SK-N-SH treated with all-trans-retinoic acid at 6 μM for 48 hours (cell line): ENCODE results near the gene TMEM130.

ENCODE experiments used
- BACH2 ChIP-seq: fragments of 250-450 bp; sonication (Bioruptor Pico); IDR thresholded peaks from 2 replicates; pipeline ENCODE4 v1.9.0; 2021; ENCODE audit warnings: mild to moderate bottlenecking, borderline replicate concordance
- CSDC2 ChIP-seq: fragments of 250-450 bp; sonication (Bioruptor Pico); IDR thresholded peaks from 2 replicates; pipeline ENCODE4 v1.5.0; 2020; ENCODE audit warnings: mild to moderate bottlenecking, moderate library complexity
- RARB ChIP-seq: fragments of 250-450 bp; sonication (Bioruptor Pico); IDR thresholded peaks from 2 replicates; pipeline ENCODE4 v1.8.0; 2021; ENCODE audit warnings: mild to moderate bottlenecking, moderate library complexity
- TOX ChIP-seq: fragments of 250-450 bp; sonication (Bioruptor Pico); IDR thresholded peaks from 2 replicates; pipeline ENCODE4 v1.8.0; 2021; ENCODE audit warnings: mild to moderate bottlenecking, moderate library complexity, borderline replicate concordance
- ZFP30 ChIP-seq: fragments of 450-650 bp; formaldehyde crosslinking; IDR thresholded peaks from 2 replicates; pipeline ENCODE4 v1.5.0; 2022; ENCODE audit warnings: mild to moderate bottlenecking, moderate library complexity
- TF ChIP-seq, protein P1 (sequence below): fragments of 250-450 bp; sonication (Bioruptor Pico); IDR thresholded peaks from 2 replicates; pipeline ENCODE4 v1.8.0; 2021; ENCODE audit warnings: low read depth, mild to moderate bottlenecking, moderate library complexity, borderline replicate concordance
- TF ChIP-seq, protein P2 (sequence below): fragments of 250-450 bp; sonication (Bioruptor Pico); IDR thresholded peaks from 2 replicates; pipeline ENCODE4 v1.8.0; 2020; ENCODE audit warnings: mild to moderate bottlenecking, moderate library complexity, borderline replicate concordance

DNA sequence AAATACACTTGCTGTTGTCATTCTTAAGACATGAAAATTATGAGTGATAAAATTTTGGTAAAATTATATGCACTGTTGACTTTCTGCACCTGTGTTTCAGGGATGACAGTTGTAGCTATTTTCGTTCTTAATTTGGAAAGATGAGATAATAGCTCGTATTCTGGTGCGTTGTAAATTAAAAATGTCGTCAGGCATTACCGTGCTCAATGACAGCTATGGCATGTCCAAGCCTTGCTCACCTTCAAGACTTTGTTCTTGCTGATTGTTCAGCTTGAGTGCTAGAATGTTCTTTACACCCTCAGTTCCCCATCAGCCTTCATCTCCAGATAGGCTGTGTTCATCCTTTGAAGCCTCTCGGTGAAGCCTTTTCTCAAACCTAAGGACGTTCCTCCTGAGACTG, 30.0 kb upstream of the TMEM130 start:
- TF ChIP-seq CSDC2 (CRISPR knock-in tag) (no peak), RARB (no peak), ZFP30 (CRISPR knock-in tag) (no peak), TOX (CRISPR knock-in tag) (no peak), BACH2 (CRISPR knock-in tag) (no peak)
- TF ChIP-seq, protein P1, sequence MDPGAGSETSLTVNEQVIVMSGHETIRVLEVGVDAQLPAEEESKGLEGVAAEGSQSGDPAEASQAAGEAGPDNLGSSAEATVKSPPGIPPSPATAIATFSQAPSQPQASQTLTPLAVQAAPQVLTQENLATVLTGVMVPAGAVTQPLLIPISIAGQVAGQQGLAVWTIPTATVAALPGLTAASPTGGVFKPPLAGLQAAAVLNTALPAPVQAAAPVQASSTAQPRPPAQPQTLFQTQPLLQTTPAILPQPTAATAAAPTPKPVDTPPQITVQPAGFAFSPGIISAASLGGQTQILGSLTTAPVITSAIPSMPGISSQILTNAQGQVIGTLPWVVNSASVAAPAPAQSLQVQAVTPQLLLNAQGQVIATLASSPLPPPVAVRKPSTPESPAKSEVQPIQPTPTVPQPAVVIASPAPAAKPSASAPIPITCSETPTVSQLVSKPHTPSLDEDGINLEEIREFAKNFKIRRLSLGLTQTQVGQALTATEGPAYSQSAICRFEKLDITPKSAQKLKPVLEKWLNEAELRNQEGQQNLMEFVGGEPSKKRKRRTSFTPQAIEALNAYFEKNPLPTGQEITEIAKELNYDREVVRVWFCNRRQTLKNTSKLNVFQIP (CRISPR knock-in tag), result no peak
- TF ChIP-seq, protein P2, sequence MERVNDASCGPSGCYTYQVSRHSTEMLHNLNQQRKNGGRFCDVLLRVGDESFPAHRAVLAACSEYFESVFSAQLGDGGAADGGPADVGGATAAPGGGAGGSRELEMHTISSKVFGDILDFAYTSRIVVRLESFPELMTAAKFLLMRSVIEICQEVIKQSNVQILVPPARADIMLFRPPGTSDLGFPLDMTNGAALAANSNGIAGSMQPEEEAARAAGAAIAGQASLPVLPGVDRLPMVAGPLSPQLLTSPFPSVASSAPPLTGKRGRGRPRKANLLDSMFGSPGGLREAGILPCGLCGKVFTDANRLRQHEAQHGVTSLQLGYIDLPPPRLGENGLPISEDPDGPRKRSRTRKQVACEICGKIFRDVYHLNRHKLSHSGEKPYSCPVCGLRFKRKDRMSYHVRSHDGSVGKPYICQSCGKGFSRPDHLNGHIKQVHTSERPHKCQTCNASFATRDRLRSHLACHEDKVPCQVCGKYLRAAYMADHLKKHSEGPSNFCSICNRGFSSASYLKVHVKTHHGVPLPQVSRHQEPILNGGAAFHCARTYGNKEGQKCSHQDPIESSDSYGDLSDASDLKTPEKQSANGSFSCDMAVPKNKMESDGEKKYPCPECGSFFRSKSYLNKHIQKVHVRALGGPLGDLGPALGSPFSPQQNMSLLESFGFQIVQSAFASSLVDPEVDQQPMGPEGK (CRISPR knock-in tag), result no peak
